Activated CD8-positive, alpha-beta T cell treated with anti-CD3 and anti-CD28 coated beads for 36 hours (primary cell): ENCODE measurements around the gene FFAR2. TPM values are rescaled to one million over a fixed set of nuclear protein-coding genes. Genes with fewer than 3 reads are reported as not detected.

Experiments used
- ATAC-seq: fragments of 200-7000 bp; cut with Tn5 transposase; one replicate; pipeline ENCODE4 v1.10.0; 2021; ENCODE audit warnings: mild to moderate bottlenecking, moderate library complexity
- CTCF ChIA-PET: fragments of 350-600 bp; sonication (Branson Sonifier 250); formaldehyde crosslinking; loops from one replicate; lab custom pipeline; 2021; ENCODE audit warnings: antibody characterized with exemption; lab: Charles Lee
- POLR2A ChIA-PET: fragments of 350-600 bp; sonication (Branson Sonifier 250); formaldehyde crosslinking; loops from one replicate; lab custom pipeline; 2021; ENCODE audit warnings: antibody characterized with exemption; lab: Charles Lee
- DNase-seq: peaks from one replicate; pipeline ENCODE4 v3.0.0-alpha.2; 2020
- H3K27ac Mint-ChIP-seq: one replicate; pipeline ENCODE4 v1.8.0; 2021; ENCODE audit warnings: mild to moderate bottlenecking, mixed read lengths
- H3K27me3 Mint-ChIP-seq: one replicate; pipeline ENCODE4 v1.8.0; 2021; ENCODE audit warnings: mixed read lengths
- H3K36me3 Mint-ChIP-seq: one replicate; pipeline ENCODE4 v1.8.0; 2021; ENCODE audit warnings: low read depth, mixed read lengths
- H3K4me1 Mint-ChIP-seq: one replicate; pipeline ENCODE4 v1.8.0; 2021; ENCODE audit warnings: low read depth, mixed read lengths
- H3K4me3 Mint-ChIP-seq: one replicate; pipeline ENCODE4 v1.8.0; 2021; ENCODE audit warnings: mild to moderate bottlenecking, moderate library complexity, mixed read lengths
- H3K9me3 Mint-ChIP-seq: one replicate; pipeline ENCODE4 v1.8.0; 2021; ENCODE audit warnings: mixed read lengths
- intact Hi-C: fragments of 100-400 bp; cut with micrococcal nuclease; formaldehyde crosslinking; loops from one replicate; pipeline ENCODE4 v1.10.0; 2022
- total RNA-seq, 2 experiments: library from RNA; stranded (reverse); gene quantifications; one replicate each; pipeline ENCODE4 v1.2.3, GENCODE V29; 2021
- TF ChIP-seq, protein P1 (sequence below): fragments of 200-600 bp; IDR thresholded peaks from one replicate; pipeline ENCODE4 v1.8.0; 2022; ENCODE audit warnings: antibody characterized with exemption, mild to moderate bottlenecking

The FFAR2 gene
- total RNA-seq, 2 experiments from 2014 or later, result not detected

GRCh38 chr19:35431145-35431807 is 16.8 kb upstream of the FFAR2 start:
- TF ChIP-seq, protein P1, sequence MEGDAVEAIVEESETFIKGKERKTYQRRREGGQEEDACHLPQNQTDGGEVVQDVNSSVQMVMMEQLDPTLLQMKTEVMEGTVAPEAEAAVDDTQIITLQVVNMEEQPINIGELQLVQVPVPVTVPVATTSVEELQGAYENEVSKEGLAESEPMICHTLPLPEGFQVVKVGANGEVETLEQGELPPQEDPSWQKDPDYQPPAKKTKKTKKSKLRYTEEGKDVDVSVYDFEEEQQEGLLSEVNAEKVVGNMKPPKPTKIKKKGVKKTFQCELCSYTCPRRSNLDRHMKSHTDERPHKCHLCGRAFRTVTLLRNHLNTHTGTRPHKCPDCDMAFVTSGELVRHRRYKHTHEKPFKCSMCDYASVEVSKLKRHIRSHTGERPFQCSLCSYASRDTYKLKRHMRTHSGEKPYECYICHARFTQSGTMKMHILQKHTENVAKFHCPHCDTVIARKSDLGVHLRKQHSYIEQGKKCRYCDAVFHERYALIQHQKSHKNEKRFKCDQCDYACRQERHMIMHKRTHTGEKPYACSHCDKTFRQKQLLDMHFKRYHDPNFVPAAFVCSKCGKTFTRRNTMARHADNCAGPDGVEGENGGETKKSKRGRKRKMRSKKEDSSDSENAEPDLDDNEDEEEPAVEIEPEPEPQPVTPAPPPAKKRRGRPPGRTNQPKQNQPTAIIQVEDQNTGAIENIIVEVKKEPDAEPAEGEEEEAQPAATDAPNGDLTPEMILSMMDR, result no peak

DNA sequence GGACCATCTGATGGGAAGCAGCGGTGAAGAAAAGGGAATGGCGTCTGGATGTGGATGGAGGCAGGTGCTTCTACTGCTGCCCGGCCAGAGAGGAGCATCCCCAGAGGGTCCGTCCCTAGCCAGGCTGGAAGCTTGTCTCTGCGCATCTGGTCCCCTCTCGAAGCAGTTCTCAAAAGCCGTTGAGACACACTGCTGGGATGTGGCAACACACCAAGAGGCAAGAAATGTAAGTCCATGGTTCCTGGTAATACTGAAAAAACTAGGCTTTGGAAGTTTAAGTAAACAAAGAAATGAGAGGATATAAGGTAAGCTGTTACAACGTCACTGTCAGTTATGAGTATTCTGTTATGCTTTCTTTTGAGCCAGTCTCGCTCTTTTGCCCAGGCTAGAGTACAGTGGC is 15.1 kb upstream of the FFAR2 start:
- intact Hi-C loops, result no loop called here
- ChIA-PET CTCF (interaction anchor here (1.3 kb wide), 1 partner anchor 16 kb away, joined by 3 read pairs; no protein-coding TSS in a partner anchor), POLR2A (no interaction called here)
- Mint-ChIP-seq H3K36me3 (no peaks in the 10 kb centered on the region), H3K4me3 (no peak overlapping the region), H3K9me3 (peaks cover 11% of the 10 kb centered on the region), H3K4me1 (peaks cover 23% of the 10 kb centered on the region), H3K27ac (no peak overlapping the region), H3K27me3 (peaks cover 13% of the 10 kb centered on the region)
- DNase-seq, result no peak
- ATAC-seq, result no peak
- TF ChIP-seq, protein P1, result no peak

More at GRCh38 chr19:35431145-35431807, 16.8 kb upstream of the FFAR2 start:
- intact Hi-C loops, result no loop called here
- DNase-seq (no peak), ATAC-seq (no peak)
- ChIA-PET CTCF (interaction anchor here (1.0 kb wide), 1 partner anchor 13 kb away, joined by 4 read pairs; no protein-coding TSS in a partner anchor), POLR2A (no interaction called here)
- peaks cover 12% of the 10 kb centered on the region for H3K4me1 Mint-ChIP-seq
- no peak overlapping the region for H3K4me3 Mint-ChIP-seq
- H3K27me3 Mint-ChIP-seq, result peaks cover 9% of the 10 kb centered on the region
- H3K9me3 Mint-ChIP-seq, result peaks cover 11% of the 10 kb centered on the region
- H3K27ac Mint-ChIP-seq, result no peak overlapping the region
- H3K36me3 Mint-ChIP-seq, result no peaks in the 10 kb centered on the region

GRCh38 chr19:35433448-35433847 is 14.6 kb upstream of the FFAR2 start:
- ChIA-PET CTCF (no interaction called here), POLR2A (interaction anchor here (0.7 kb wide), 1 partner anchor 96 kb away, joined by 4 read pairs; no protein-coding TSS in a partner anchor)
- TF ChIP-seq, protein P1, result no peak
- Mint-ChIP-seq H3K4me1 (peaks cover 23% of the 10 kb centered on the region), H3K4me3 (no peak overlapping the region), H3K36me3 (no peaks in the 10 kb centered on the region), H3K27me3 (peaks cover 13% of the 10 kb centered on the region), H3K27ac (no peak overlapping the region), H3K9me3 (peaks cover 11% of the 10 kb centered on the region)
- ATAC-seq (no peak), DNase-seq (no peak)
- intact Hi-C loops, result no loop called here

- DNase-seq (no peak), ATAC-seq (no peak)
- Mint-ChIP-seq H3K4me1 (peaks cover 20% of the 10 kb centered on the region), H3K4me3 (peak overlapping the region; percentile 14), H3K27me3 (peaks cover 13% of the 10 kb centered on the region), H3K36me3 (no peaks in the 10 kb centered on the region), H3K27ac (peak overlapping the region; percentile 26), H3K9me3 (peaks cover 8% of the 10 kb centered on the region)
- intact Hi-C loops, result no loop called here
- ChIA-PET CTCF (no interaction called here), POLR2A (no interaction called here)
- TF ChIP-seq, protein P1, result no peak
Observed at GRCh38 chr19:35435896-35436295, 12.2 kb upstream of the FFAR2 start.
